C4-2B (cell line): ENCODE data around the gene ATXN7L1.

ENCODE experiments used
- CTCF ChIP-seq: fragments of 450-650 bp; conservative IDR thresholded peaks from 2 replicates; pipeline ENCODE4 v1.5.1; 2017; ENCODE audit warnings: mild to moderate bottlenecking
- ZFX ChIP-seq: fragments of 450-650 bp; IDR thresholded peaks from 2 replicates; pipeline ENCODE4 v1.6.1; 2017

- TF ChIP-seq CTCF = no peak
- TF ChIP-seq ZFX = no peak
These were observed 85.4 kb downstream of the ATXN7L1 start for GRCh38 chr7:105790996-105791395.
